WI38 (cell line): ENCODE measurements around the gene PNLIPRP2.

Source experiments
- H3K4me3 ChIP-seq: 2 replicates; pipeline ENCODE4 v1.5.1; 2011; ENCODE audit warnings: low read depth, mild to moderate bottlenecking, control low read depth, low read length
- CTCF ChIP-seq: IDR thresholded peaks from 2 replicates; pipeline ENCODE4 v1.5.1; 2012; ENCODE audit warnings: low read depth, mild to moderate bottlenecking, control low read depth, low read length

Gene PNLIPRP2

GRCh38 chr10:116593139-116593740 is 27.5 kb upstream of the PNLIPRP2 start:
- H3K4me3 ChIP-seq: no peak overlapping the region
- no peak for TF ChIP-seq CTCF

DNA sequence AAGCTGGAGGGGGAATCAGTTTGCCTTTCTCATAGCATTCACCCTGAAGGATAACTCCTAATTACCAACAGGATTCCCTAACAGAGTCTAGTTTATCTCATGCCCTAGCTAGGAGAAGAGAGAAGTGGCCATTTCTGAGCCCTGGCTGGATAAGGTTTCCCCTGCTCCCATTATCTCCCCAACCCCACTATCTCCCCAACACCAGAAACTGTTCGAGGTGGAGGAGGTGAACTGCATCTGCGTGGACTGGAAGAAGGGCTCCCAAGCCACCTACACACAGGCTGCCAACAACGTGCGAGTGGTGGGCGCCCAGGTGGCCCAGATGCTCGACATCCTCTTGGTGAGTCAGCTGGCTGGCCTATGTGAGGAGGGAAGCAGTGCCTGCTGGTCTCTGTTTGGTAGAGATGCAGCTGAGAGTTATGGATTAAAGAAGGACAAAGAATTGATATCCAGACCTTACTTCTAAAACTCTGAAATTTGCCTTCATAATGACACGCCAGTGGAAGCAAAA is 26.2 kb upstream of the PNLIPRP2 start:
- no peak overlapping the region for H3K4me3 ChIP-seq
- no peak for TF ChIP-seq CTCF

- no peak overlapping the region for H3K4me3 ChIP-seq
- no peak for TF ChIP-seq CTCF
Measured at GRCh38 chr10:116596062-116596461, 24.7 kb upstream of the PNLIPRP2 start.

GRCh38 chr10:116597543-116597942 is 23.2 kb upstream of the PNLIPRP2 start:
- H3K4me3 ChIP-seq: no peak overlapping the region
- TF ChIP-seq CTCF: no peak

GRCh38 chr10:116598329-116598728 is 22.4 kb upstream of the PNLIPRP2 start:
- H3K4me3 ChIP-seq: no peak overlapping the region
- TF ChIP-seq CTCF: no peak

GRCh38 chr10:116599991-116600390 is 20.8 kb upstream of the PNLIPRP2 start:
- H3K4me3 ChIP-seq: no peak overlapping the region
- TF ChIP-seq CTCF: no peak

GRCh38 chr10:116602648-116603400 is 17.9 kb upstream of the PNLIPRP2 start:
- TF ChIP-seq CTCF: no peak
- no peak overlapping the region for H3K4me3 ChIP-seq
